CD4-positive, alpha-beta memory T cell (primary cell): ENCODE data around the gene PLTP. TPM values are rescaled to one million over a fixed set of nuclear protein-coding genes. Genes with fewer than 3 reads are reported as not detected.

Experiments
- CTCF ChIA-PET: fragments of 350-600 bp; sonication (Branson Sonifier 250); formaldehyde crosslinking; loops from one replicate; lab custom pipeline; 2021; ENCODE audit warnings: inconsistent platforms; ENCODE audit not compliant: partially characterized antibody; lab: Charles Lee
- POLR2A ChIA-PET: fragments of 350-600 bp; sonication (Branson Sonifier 250); formaldehyde crosslinking; loops from one replicate; lab custom pipeline; 2021; ENCODE audit not compliant: partially characterized antibody; lab: Charles Lee
- DNase-seq, 5 donors: peaks; one replicate each; pipeline versions ENCODE4 v3.0.0 to v3.0.0-alpha.2; 2020 to 2022; ENCODE audit warnings: mixed read lengths in 1 of 5
- H3K27ac ChIP-seq: one replicate; pipeline ENCODE4 v1.7.0; 2013; ENCODE audit warnings: low read depth, low read length
- H3K27me3 ChIP-seq: 2 replicates; pipeline ENCODE4 v1.7.0; 2013; ENCODE audit warnings: mild to moderate bottlenecking, low read length, moderate library complexity; ENCODE audit not compliant: insufficient read depth
- H3K36me3 ChIP-seq: 2 replicates; pipeline ENCODE4 v1.7.0; 2013; ENCODE audit warnings: mild to moderate bottlenecking, low read length, moderate library complexity; ENCODE audit not compliant: insufficient read depth
- H3K4me1 ChIP-seq: 2 replicates; pipeline ENCODE4 v1.7.0; 2013; ENCODE audit warnings: mild to moderate bottlenecking, low read length, moderate library complexity; ENCODE audit not compliant: insufficient read depth
- H3K4me3 ChIP-seq, 2 donors: one replicate each; pipeline ENCODE4 v1.7.0; 2013; ENCODE audit warnings: low read length in 2 of 2, mild to moderate bottlenecking in 1 of 2
- H3K9me3 ChIP-seq, 2 donors: one replicate each; pipeline ENCODE4 v1.7.0; 2013; ENCODE audit warnings: low read length in 2 of 2, control low read depth in 1 of 2; ENCODE audit not compliant: control insufficient read depth in 1 of 2
- H3K27ac Mint-ChIP-seq, 7 donors: one replicate each; pipeline ENCODE4 v1.8.0; 2020 to 2021; ENCODE audit warnings: mixed read lengths in 7 of 7, mild to moderate bottlenecking in 6 of 7, inconsistent platforms in 3 of 7, moderate library complexity in 3 of 7
- H3K27me3 Mint-ChIP-seq, 2 donors: one replicate each; pipeline ENCODE4 v1.8.0; 2020 to 2021; ENCODE audit warnings: mixed read lengths in 2 of 2
- H3K36me3 Mint-ChIP-seq, 2 donors: one replicate each; pipeline ENCODE4 v1.8.0; 2020 to 2021; ENCODE audit warnings: mixed read lengths in 2 of 2, inconsistent platforms in 1 of 2, mild to moderate bottlenecking in 1 of 2
- H3K4me1 Mint-ChIP-seq, 4 donors: one replicate each; pipeline ENCODE4 v1.8.0; 2020 to 2021; ENCODE audit warnings: mixed read lengths in 4 of 4, mild to moderate bottlenecking in 1 of 4
- H3K4me3 Mint-ChIP-seq, 8 donors: one replicate each; pipeline ENCODE4 v1.8.0; 2020 to 2021; ENCODE audit warnings: mixed read lengths in 8 of 8, mild to moderate bottlenecking in 7 of 8, moderate library complexity in 6 of 8, inconsistent platforms in 3 of 8
- H3K9me3 Mint-ChIP-seq, 8 donors: one replicate each; pipeline ENCODE4 v1.8.0; 2020 to 2021; ENCODE audit warnings: mixed read lengths in 8 of 8, mild to moderate bottlenecking in 5 of 8, inconsistent platforms in 3 of 8, moderate library complexity in 1 of 8
- intact Hi-C: fragments of 100-400 bp; cut with micrococcal nuclease; formaldehyde crosslinking; loops from one replicate; pipeline ENCODE4 v1.15.1; 2023
- polyA plus RNA-seq, 2 donors: library from polyadenylated mRNA; unstranded; fragments of 300-500 nt; fragmentation: Illumina TruSeq; gene quantifications; one replicate each; pipeline ENCODE4 v1.2.3, GENCODE V29; 2021
- total RNA-seq, 2 experiments: library from RNA; stranded (reverse); gene quantifications; one replicate each; pipeline ENCODE4 v1.2.3, GENCODE V29; 2021

Gene PLTP
- total and polyA plus RNA-seq, 4 experiments from 2014 or later = 0.19 to 0.69 (median 0.29) TPM; not detected in 1

DNA sequence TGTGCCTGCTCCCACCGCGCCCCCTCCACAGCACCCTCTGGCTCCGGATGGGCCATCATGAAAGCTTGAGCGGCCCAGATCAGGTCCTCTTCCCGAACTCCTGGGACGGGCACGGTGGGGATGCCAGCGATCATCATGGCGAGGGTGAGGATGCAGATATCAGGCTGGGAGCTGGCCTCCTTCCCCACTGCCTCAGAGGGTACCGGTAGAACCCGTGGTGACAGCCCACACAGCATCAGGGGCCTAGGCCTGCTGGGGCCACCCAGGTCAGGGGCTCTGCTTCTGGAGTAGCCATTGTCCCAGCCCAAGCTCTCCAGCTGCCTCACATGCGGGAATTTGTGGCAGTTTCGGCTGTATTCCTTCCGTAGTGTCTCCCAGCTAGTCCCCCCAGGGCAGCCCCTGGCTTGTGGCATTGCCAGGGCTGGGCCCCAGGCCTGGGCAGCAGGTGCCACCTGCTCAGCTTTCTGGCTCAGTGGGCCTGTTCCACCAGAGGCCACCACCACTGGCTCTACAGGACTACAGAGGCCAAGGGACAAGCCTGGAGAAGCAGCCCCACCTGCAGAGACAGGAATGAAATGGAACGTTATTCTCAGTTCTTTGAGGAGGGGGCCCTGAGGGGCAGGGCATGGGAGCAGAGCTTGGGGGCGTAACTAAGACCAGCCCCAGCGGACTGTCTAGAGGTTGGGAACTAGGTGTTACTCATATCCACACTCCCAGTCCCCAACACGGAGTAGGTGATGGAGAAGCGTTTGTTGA, 25.2 kb downstream of the PLTP start:
- Mint-ChIP-seq H3K27me3 (no peaks in the 10 kb centered on the region), H3K4me3 (no peak overlapping the region), H3K4me1 (peaks cover 26 to 53% (median 40%) of the 10 kb centered on the region in 4 donors), H3K36me3 (peaks cover 16 to 25% of the 10 kb centered on the region in 2 donors), H3K27ac (peak overlapping the region in 2 of 7 donors; percentile 30 to 46), H3K9me3 (peaks cover 0 to 3% (median 0%) of the 10 kb centered on the region in 8 donors)
- ChIA-PET CTCF (no interaction called here), POLR2A (interaction anchor here (1.0 to 9.9 kb wide), 3 partner anchors 30 to 82 kb away, joined by 3 to 141 read pairs (median 5); partner anchors contain the start of genes ACOT8, PCIF1 and ZSWIM3)
- H3K9me3 ChIP-seq = no peaks in the 10 kb centered on the region
- H3K4me1 ChIP-seq = peaks cover 45% of the 10 kb centered on the region
- H3K27me3 ChIP-seq = no peaks in the 10 kb centered on the region
- no peak overlapping the region for H3K4me3 ChIP-seq
- H3K36me3 ChIP-seq = peaks cover 17% of the 10 kb centered on the region
- no peak for DNase-seq
- intact Hi-C loops = no loop called here
- H3K27ac ChIP-seq = no peak overlapping the region

DNA sequence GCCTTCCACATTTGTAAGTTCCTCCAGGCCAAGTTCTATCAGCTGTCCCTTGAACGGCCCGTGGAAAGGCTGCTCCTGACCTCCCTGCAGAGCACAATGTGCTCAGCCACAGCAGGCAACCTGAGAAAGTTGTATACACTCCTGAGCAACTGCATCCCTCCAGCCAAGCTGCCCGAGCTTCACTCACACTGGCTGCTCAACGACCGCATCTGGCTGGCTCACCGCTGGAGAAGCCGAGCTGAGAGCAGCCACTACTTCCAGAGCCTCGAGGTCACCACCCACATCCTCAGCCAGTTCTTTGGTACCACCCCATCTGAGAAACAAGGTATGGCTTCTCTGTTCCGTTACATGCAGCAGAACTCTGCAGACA, 28.9 kb downstream of the PLTP start:
- intact Hi-C loops = no loop called here
- Histone ChIP-seq H3K4me3 (no peak overlapping the region), H3K27me3 (no peaks in the 10 kb centered on the region), H3K36me3 (peaks cover 17% of the 10 kb centered on the region), H3K27ac (no peak overlapping the region), H3K4me1 (peaks cover 44% of the 10 kb centered on the region), H3K9me3 (no peaks in the 10 kb centered on the region)
- no peak for DNase-seq
- Mint-ChIP-seq H3K27me3 (no peaks in the 10 kb centered on the region), H3K27ac (peak overlapping the region in 4 of 7 donors; percentile 57 to 83 (median 72)), H3K4me3 (peak overlapping the region in 6 of 8 donors; percentile 29 to 50 (median 44)), H3K4me1 (peaks cover 30 to 55% (median 37%) of the 10 kb centered on the region in 4 donors), H3K36me3 (peaks cover 16 to 28% of the 10 kb centered on the region in 2 donors), H3K9me3 (no peaks in the 10 kb centered on the region)
- ChIA-PET CTCF (interaction anchor here (1.0 to 1.5 kb wide), 2 partner anchors 9 to 16 kb away, joined by 3 to 4 read pairs; no protein-coding TSS in a partner anchor), POLR2A (interaction anchor here (1.0 to 5.6 kb wide), 6 partner anchors 8 to 491 kb away, joined by 3 to 98 read pairs (median 40); partner anchors contain the start of genes ACOT8, CTSA, NEURL2 and PCIF1)

DNA sequence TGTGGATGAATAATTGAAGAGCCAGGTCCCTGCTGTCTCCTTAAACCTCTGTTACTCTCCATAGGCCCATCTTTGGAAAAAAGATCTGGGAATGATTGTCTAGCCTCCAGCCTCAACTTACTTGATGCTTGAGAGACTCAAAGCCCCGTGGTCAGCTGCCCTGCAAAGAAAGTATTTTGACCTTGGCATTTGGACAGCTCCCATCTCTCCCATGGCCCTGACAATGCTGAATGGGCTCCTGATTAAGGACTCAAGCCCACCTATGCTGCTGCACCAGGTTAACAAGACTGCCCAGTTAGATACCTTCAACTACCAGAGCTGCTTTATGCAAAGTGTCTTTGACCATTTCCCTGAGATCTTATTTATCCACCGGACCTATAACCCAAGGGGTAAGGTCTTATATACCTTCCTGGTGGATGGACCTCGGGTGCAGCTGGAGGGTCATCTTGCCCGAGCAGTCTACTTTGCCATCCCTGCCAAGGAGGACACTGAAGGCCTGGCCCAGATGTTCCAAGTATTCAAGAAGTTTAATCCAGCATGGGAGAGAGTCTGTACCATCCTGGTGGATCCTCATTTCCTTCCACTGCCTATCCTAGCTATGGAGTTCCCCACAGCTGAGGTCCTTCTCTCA, 29.4 kb downstream of the PLTP start:
- Mint-ChIP-seq H3K4me1 (peaks cover 30 to 53% (median 37%) of the 10 kb centered on the region in 4 donors), H3K36me3 (peaks cover 16 to 28% of the 10 kb centered on the region in 2 donors), H3K4me3 (peak overlapping the region in 7 of 8 donors; percentile 50 to 79 (median 58)), H3K27me3 (no peaks in the 10 kb centered on the region), H3K9me3 (no peaks in the 10 kb centered on the region), H3K27ac (peak overlapping the region; percentile 62 to 83 (median 80))
- peaks cover 44% of the 10 kb centered on the region for H3K4me1 ChIP-seq
- no peak overlapping the region for H3K4me3 ChIP-seq
- no peaks in the 10 kb centered on the region for H3K27me3 ChIP-seq
- no peak overlapping the region for H3K27ac ChIP-seq
- no peaks in the 10 kb centered on the region for H3K9me3 ChIP-seq
- H3K36me3 ChIP-seq = peaks cover 17% of the 10 kb centered on the region
- intact Hi-C loops = no loop called here
- CTCF ChIA-PET = interaction anchor here (1.0 to 2.3 kb wide), 5 partner anchors 7 to 87 kb away, joined by 3 to 18 read pairs (median 5); partner anchors contain the start of genes CTSA and NEURL2
- DNase-seq = no peak
- POLR2A ChIA-PET = interaction anchor here (0.8 to 5.6 kb wide), 8 partner anchors 9 to 491 kb away, joined by 3 to 98 read pairs (median 14); partner anchors contain the start of genes ACOT8, CTSA, DNTTIP1 and NEURL2

DNA sequence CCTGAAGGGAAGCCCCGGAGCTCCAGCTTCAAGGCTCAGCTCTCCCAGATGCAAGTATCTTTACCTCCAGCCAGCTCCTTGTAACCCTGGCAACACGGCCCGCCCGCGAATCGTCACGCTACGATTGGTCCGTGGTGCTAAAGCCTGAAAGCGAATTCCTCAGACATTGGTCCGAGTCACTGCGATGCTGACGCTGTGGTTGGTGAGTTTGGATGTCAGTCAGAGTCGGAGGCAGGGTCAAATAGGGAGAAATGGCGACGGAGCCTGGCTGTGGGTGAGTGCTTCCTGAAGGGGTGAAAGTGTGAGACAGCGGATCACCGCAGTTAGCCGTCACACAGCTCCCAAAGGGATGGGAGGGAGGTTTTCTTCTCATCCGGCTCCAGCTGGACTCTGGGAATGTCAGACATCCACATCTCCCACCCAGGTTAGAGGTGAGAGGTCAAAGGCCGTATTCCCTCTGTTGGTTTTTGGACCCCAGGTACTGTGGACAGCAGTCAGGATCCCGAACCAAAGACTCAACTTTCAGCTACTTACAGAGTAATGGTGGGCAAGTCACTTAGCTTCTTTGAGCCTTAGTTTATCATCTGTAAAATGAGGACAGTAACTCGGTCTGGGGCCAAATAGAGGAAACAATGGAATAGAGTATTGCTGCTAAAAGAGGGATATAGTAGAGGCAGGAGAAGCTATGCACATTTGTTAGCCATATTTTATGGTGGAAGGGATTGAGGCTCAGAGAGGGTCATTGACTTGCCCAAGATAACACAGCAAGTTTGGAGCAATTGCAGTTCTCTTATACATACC, 30.8 kb downstream of the PLTP start, which contains the start of gene ZSWIM1:
ZSWIM1 (plus strand) TSS at position 240 of the 801 bp plus-strand sequence. CDS start 1,366 bp downstream, outside the sequence.
- peaks cover 21 to 28% of the 10 kb centered on the region in 2 donors for H3K36me3 Mint-ChIP-seq
- Histone ChIP-seq H3K4me1 (peaks cover 44% of the 10 kb centered on the region), H3K27me3 (no peaks in the 10 kb centered on the region), H3K4me3 (peak within 1 kb of the TSS; percentile 68 to 99), H3K27ac (peak within 1 kb of the TSS; percentile 65), H3K36me3 (peaks cover 17% of the 10 kb centered on the region), H3K9me3 (no peaks in the 10 kb centered on the region)
- peak within 1 kb of the TSS; percentile 83 to 97 (median 95) for H3K27ac Mint-ChIP-seq
- POLR2A ChIA-PET = interaction anchor here (0.6 to 5.6 kb wide), 15 partner anchors 9 to 178 kb away, joined by 3 to 98 read pairs (median 4); partner anchors contain the start of genes ACOT8, CTSA, NEURL2 and PCIF1
- H3K4me3 Mint-ChIP-seq = peak within 1 kb of the TSS; percentile 82 to 94 (median 90)
- DNase-seq = peak; percentile 97 to 99 (median 97)
- no peaks in the 10 kb centered on the region for H3K9me3 Mint-ChIP-seq
- H3K27me3 Mint-ChIP-seq = no peaks in the 10 kb centered on the region
- CTCF ChIA-PET = interaction anchor here (0.9 to 2.3 kb wide), 9 partner anchors 9 to 525 kb away, joined by 3 to 18 read pairs (median 5); partner anchors contain the start of genes ACOT8, CTSA, ELMO2 and NEURL2
- intact Hi-C loops = loop anchor here (1.0 to 2.0 kb wide), 3 partner anchors 24 to 68 kb away; partner anchors contain the start of genes ACOT8, UBE2C and ZSWIM3
- peaks cover 30 to 47% (median 37%) of the 10 kb centered on the region in 4 donors for H3K4me1 Mint-ChIP-seq

GRCh38 chr20:45878076-45878761, 33.7 kb downstream of the PLTP start:
- CTCF ChIA-PET = no interaction called here
- Histone ChIP-seq H3K4me3 (no peak overlapping the region), H3K36me3 (peaks cover 9% of the 10 kb centered on the region), H3K9me3 (no peaks in the 10 kb centered on the region), H3K4me1 (peaks cover 22% of the 10 kb centered on the region), H3K27me3 (no peaks in the 10 kb centered on the region), H3K27ac (no peak overlapping the region)
- Mint-ChIP-seq H3K27ac (no peak overlapping the region), H3K4me1 (peaks cover 19 to 28% (median 22%) of the 10 kb centered on the region in 4 donors), H3K4me3 (no peak overlapping the region), H3K27me3 (no peaks in the 10 kb centered on the region), H3K9me3 (no peaks in the 10 kb centered on the region), H3K36me3 (peaks cover 14 to 17% of the 10 kb centered on the region in 2 donors)
- no peak for DNase-seq
- POLR2A ChIA-PET = no interaction called here
- intact Hi-C loops = no loop called here

DNA sequence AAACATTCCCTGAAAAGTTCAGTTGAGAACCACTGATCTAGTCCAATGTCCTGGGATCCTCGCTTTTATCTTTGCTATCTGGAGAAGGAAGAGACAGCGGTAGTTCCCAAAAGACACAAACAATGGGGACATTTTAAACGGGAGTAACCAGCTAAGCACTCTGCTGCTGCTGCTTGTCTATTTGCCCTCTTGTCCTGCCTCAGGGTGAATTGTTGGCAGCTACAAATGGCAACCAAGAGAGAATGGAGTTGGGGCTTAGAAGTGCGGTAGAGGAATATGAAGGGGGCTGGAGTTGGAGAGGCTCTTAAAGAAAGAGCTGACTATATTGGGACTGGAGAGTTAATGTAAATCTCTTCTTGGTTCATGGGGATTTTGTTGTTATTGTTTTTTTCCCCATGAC, 37.4 kb downstream of the PLTP start:
- no peak overlapping the region for H3K4me3 Mint-ChIP-seq
- H3K27me3 ChIP-seq = no peaks in the 10 kb centered on the region
- H3K27ac Mint-ChIP-seq = peak overlapping the region in 2 of 7 donors; percentile 25 to 39
- no peaks in the 10 kb centered on the region for H3K4me1 ChIP-seq
- H3K4me3 ChIP-seq = no peak overlapping the region
- H3K27ac ChIP-seq = no peak overlapping the region
- ChIA-PET CTCF (no interaction called here), POLR2A (interaction anchor here (0.8 to 1.3 kb wide), 2 partner anchors 17 to 54 kb away, joined by 3 read pairs; no protein-coding TSS in a partner anchor)
- H3K36me3 ChIP-seq = no peaks in the 10 kb centered on the region
- DNase-seq = no peak
- H3K27me3 Mint-ChIP-seq = no peaks in the 10 kb centered on the region
- H3K4me1 Mint-ChIP-seq = peaks cover 0 to 1% (median 0%) of the 10 kb centered on the region in 4 donors
- H3K9me3 Mint-ChIP-seq = no peaks in the 10 kb centered on the region
- H3K36me3 Mint-ChIP-seq = peaks cover 2 to 5% of the 10 kb centered on the region in 2 donors
- intact Hi-C loops = no loop called here
- H3K9me3 ChIP-seq = no peaks in the 10 kb centered on the region
